Measurements from ENCODE around the gene MKNK1. TPM values are rescaled to one million over a fixed set of nuclear protein-coding genes. Genes with fewer than 3 reads are reported as not detected.
A peak's percentile ranks its signal among the peaks of the same experiment; 100 is the strongest.

MKNK1 gene
- polyA plus RNA-seq, 1 donor (not counting 4 experiments of a cell fraction or from before 2014, with no cell fraction given): 55.7 TPM

GRCh38 chr1:46617833-46618232 is 13.8 kb upstream of the MKNK1 start:
- Histone ChIP-seq H3K4me1 (ENCODE audit: control insufficient read depth, extremely low read depth, insufficient read depth, low read length) (peaks cover 37% of the 10 kb centered on the region), H3K36me3 (ENCODE audit: control insufficient read depth in 2 of 2, extremely low read depth in 1 of 2, insufficient read depth in 2 of 2, low read length in 2 of 2) (no peaks in the 10 kb centered on the region), H3K9me1 (ENCODE audit: control insufficient read depth, extremely low read depth, insufficient read depth, low read length) (peaks cover 5% of the 10 kb centered on the region), H3K9ac (ENCODE audit: control insufficient read depth, extremely low read depth, insufficient read depth, low read length) (no peak overlapping the region), H3K27ac (ENCODE audit: control insufficient read depth, insufficient read depth, low read length) (no peak overlapping the region), H3K79me2 (ENCODE audit: control insufficient read depth, insufficient read depth, low read length) (peaks cover 11% of the 10 kb centered on the region), H2AFZ (ENCODE audit: control insufficient read depth, low read length) (no peak overlapping the region), H4K20me1 (ENCODE audit: control insufficient read depth, extremely low read depth, insufficient read depth, low read length) (no peaks in the 10 kb centered on the region), H3K4me3 (ENCODE audit: control insufficient read depth in 2 of 3, extremely low read depth in 1 of 3, insufficient read depth in 2 of 3, low read depth in 1 of 3, low read length in 3 of 3) (no peak overlapping the region), H3K27me3 (ENCODE audit: control insufficient read depth, extremely low read depth, insufficient read depth, low read length) (no peaks in the 10 kb centered on the region), H3K9me3 (ENCODE audit: control insufficient read depth, low read depth, low read length) (no peaks in the 10 kb centered on the region), H3K4me2 (ENCODE audit: control insufficient read depth, extremely low read depth, insufficient read depth, low read depth, low read length) (no peak overlapping the region)
- FAIRE-seq (no peak), DNase-seq (ENCODE audit: low read depth, low spot score) (no peak)
- TF ChIP-seq EZH2 (IDR thresholded peaks at IDR 0.05; ENCODE audit: low read length) (no peak), CTCF (optimal IDR thresholded peaks at IDR 0.05 in 1 of 3, IDR thresholded peaks at IDR 0.05 in 1 of 3, conservative IDR thresholded peaks at IDR 0.05 in 1 of 3; ENCODE audit: extremely low read depth in 1 of 3, insufficient read depth in 2 of 3, low read length in 3 of 3) (no peak)
- dilution Hi-C loops (cut with MboI; ENCODE audit: extremely low pct_ligation_motif_present, low sequenced_read_pairs): no loop called here

- no peaks in the 10 kb centered on the region for H4K20me1 ChIP-seq (ENCODE audit: control insufficient read depth, extremely low read depth, insufficient read depth, low read length)
- H3K4me1 ChIP-seq (ENCODE audit: control insufficient read depth, extremely low read depth, insufficient read depth, low read length): peaks cover 41% of the 10 kb centered on the region
- no peaks in the 10 kb centered on the region for H3K27me3 ChIP-seq (ENCODE audit: control insufficient read depth, extremely low read depth, insufficient read depth, low read length)
- peak overlapping the region; percentile 89 for H3K4me2 ChIP-seq (ENCODE audit: control insufficient read depth, extremely low read depth, insufficient read depth, low read depth, low read length)
- H3K36me3 ChIP-seq (ENCODE audit: control insufficient read depth in 2 of 2, extremely low read depth in 1 of 2, insufficient read depth in 2 of 2, low read length in 2 of 2): no peaks in the 10 kb centered on the region
- peak overlapping the region; percentile 65 for H3K27ac ChIP-seq (ENCODE audit: control insufficient read depth, insufficient read depth, low read length)
- FAIRE-seq: no peak
- dilution Hi-C loops (cut with MboI; ENCODE audit: extremely low pct_ligation_motif_present, low sequenced_read_pairs): no loop called here
- no peak for DNase-seq (ENCODE audit: low read depth, low spot score)
- peaks cover 13% of the 10 kb centered on the region for H3K79me2 ChIP-seq (ENCODE audit: control insufficient read depth, insufficient read depth, low read length)
- peaks cover 5% of the 10 kb centered on the region for H3K9me1 ChIP-seq (ENCODE audit: control insufficient read depth, extremely low read depth, insufficient read depth, low read length)
- TF ChIP-seq EZH2 (IDR thresholded peaks at IDR 0.05; ENCODE audit: low read length) (no peak), CTCF (optimal IDR thresholded peaks at IDR 0.05 in 1 of 3, IDR thresholded peaks at IDR 0.05 in 1 of 3, conservative IDR thresholded peaks at IDR 0.05 in 1 of 3; ENCODE audit: extremely low read depth in 1 of 3, insufficient read depth in 2 of 3, low read length in 3 of 3) (no peak)
- peak overlapping the region; percentile 82 for H3K9ac ChIP-seq (ENCODE audit: control insufficient read depth, extremely low read depth, insufficient read depth, low read length)
- peak overlapping the region; percentile 93 for H2AFZ ChIP-seq (ENCODE audit: control insufficient read depth, low read length)
- H3K9me3 ChIP-seq (ENCODE audit: control insufficient read depth, low read depth, low read length): no peaks in the 10 kb centered on the region
- H3K4me3 ChIP-seq (ENCODE audit: control insufficient read depth in 2 of 3, extremely low read depth in 1 of 3, insufficient read depth in 2 of 3, low read depth in 1 of 3, low read length in 3 of 3): peak overlapping the region; percentile 76 to 83 (median 79)
These were observed 13.2 kb upstream of the MKNK1 start for GRCh38 chr1:46617108-46617800.
